Hepatocyte (in vitro differentiated cells): ENCODE data around the gene FBLN2. TPM values are rescaled to one million over a fixed set of nuclear protein-coding genes. Genes with fewer than 3 reads are reported as not detected.

Source experiments
- DNase-seq: peaks from one replicate; pipeline ENCODE4 v3.0.0-alpha.2; 2016; ENCODE audit warnings: low spot score
- H2AFZ ChIP-seq: fragments of 200-600 bp; sonication (generic); 2 replicates; pipeline ENCODE4 v1.6.0; 2016; ENCODE audit warnings: antibody characterized with exemption, mild to moderate bottlenecking
- H3K27ac ChIP-seq: fragments of 200-600 bp; sonication (generic); 2 replicates; pipeline ENCODE4 v1.5.1; 2016; ENCODE audit warnings: mild to moderate bottlenecking
- H3K27me3 ChIP-seq: fragments of 200-600 bp; sonication (generic); 2 replicates; pipeline ENCODE4 v1.6.1; 2016
- H3K36me3 ChIP-seq: fragments of 200-600 bp; sonication (generic); replicated peaks from 2 replicates; pipeline ENCODE4 v1.5.1; 2016; ENCODE audit warnings: low read depth; ENCODE audit not compliant: insufficient read depth
- H3K4me1 ChIP-seq: fragments of 200-600 bp; sonication (generic); 2 replicates; pipeline ENCODE4 v1.5.1; 2016; ENCODE audit warnings: mild to moderate bottlenecking, moderate library complexity; ENCODE audit not compliant: insufficient read depth
- H3K4me2 ChIP-seq: fragments of 200-600 bp; sonication (generic); 2 replicates; pipeline ENCODE4 v1.6.0; 2016
- H3K4me3 ChIP-seq: fragments of 200-600 bp; sonication (generic); 2 replicates; pipeline ENCODE4 v1.5.1; 2016; ENCODE audit warnings: mild to moderate bottlenecking
- H3K79me2 ChIP-seq: fragments of 200-600 bp; sonication (generic); 2 replicates; pipeline ENCODE4 v1.6.0; 2017; ENCODE audit warnings: mild to moderate bottlenecking
- H3K9me2 ChIP-seq: fragments of 200-600 bp; sonication (generic); replicated peaks from 2 replicates; pipeline ENCODE4 v1.6.0; 2017; ENCODE audit warnings: mild to moderate bottlenecking; ENCODE audit not compliant: insufficient read depth
- H3K9me3 ChIP-seq: fragments of 200-600 bp; sonication (generic); 2 replicates; pipeline ENCODE4 v1.5.1; 2016; ENCODE audit warnings: low read depth, mild to moderate bottlenecking
- H4K20me1 ChIP-seq: fragments of 200-600 bp; sonication (generic); 2 replicates; pipeline ENCODE4 v1.6.0; 2016; ENCODE audit warnings: mild to moderate bottlenecking; ENCODE audit not compliant: insufficient read depth, poor library complexity, severe bottlenecking
- CTCF ChIP-seq: fragments of 200-600 bp; sonication (generic); IDR thresholded peaks from 2 replicates; pipeline ENCODE4 v1.5.1; 2016; ENCODE audit warnings: antibody characterized with exemption, mild to moderate bottlenecking; ENCODE audit not compliant: poor library complexity
- EZH2 ChIP-seq: fragments of 200-600 bp; sonication (generic); IDR thresholded peaks from 2 replicates; pipeline ENCODE4 v1.6.1; 2016; ENCODE audit warnings: antibody characterized with exemption, mild to moderate bottlenecking, borderline replicate concordance
- EZH2phosphoT487 ChIP-seq: fragments of 200-600 bp; sonication (generic); IDR thresholded peaks from one replicate; pipeline ENCODE4 v1.6.1; 2018; ENCODE audit warnings: antibody characterized with exemption, mild to moderate bottlenecking, low read depth, moderate library complexity; ENCODE audit not compliant: unreplicated experiment, severe bottlenecking
- WGBS: methylation state at CpG from one replicate; pipeline ENCODE4 v1.1.6; 2016; ENCODE audit warnings: low lambda C conversion rate; ENCODE audit errors: missing lambda C conversion rate; 5-methylcytosine and 5-hydroxymethylcytosine counted together
- polyA plus RNA-seq: library from polyadenylated mRNA; unstranded; fragments of >200 nt; fragmentation: Nextera tagmentation; extraction: Ambion mirVana; gene quantifications from 2 replicates; pipeline ENCODE4 v1.2.1, GENCODE V29; 2016
- total RNA-seq: library from RNA; depleted of rRNA; stranded (reverse); fragments of >200 nt; gene quantifications from 2 replicates; pipeline ENCODE4 v1.2.3, GENCODE V29; 2014

The FBLN2 gene
- total and polyA plus RNA-seq, 2 experiments from 2014 or later: 75.8 to 76.2 TPM

GRCh38 chr3:13506680-13507079 lies 42.2 kb upstream of the FBLN2 start:
- Histone ChIP-seq H3K9me3 (no peaks in the 10 kb centered on the region), H3K36me3 (no peaks in the 10 kb centered on the region), H3K4me1 (peaks cover 12% of the 10 kb centered on the region), H3K9me2 (no peaks in the 10 kb centered on the region), H3K4me2 (no peak overlapping the region), H3K79me2 (no peaks in the 10 kb centered on the region), H3K4me3 (no peak overlapping the region), H3K27me3 (no peaks in the 10 kb centered on the region), H3K27ac (peak overlapping the region; percentile 39), H4K20me1 (no peaks in the 10 kb centered on the region), H2AFZ (no peak overlapping the region)
- DNase-seq: no peak
- TF ChIP-seq CTCF (no peak), EZH2phosphoT487 (no peak), EZH2 (no peak)
- WGBS: 50% methylated on average over 1 of the region's 4 CpGs

- H3K27ac ChIP-seq: peak overlapping the region; percentile 39
- no peak for TF ChIP-seq EZH2
- TF ChIP-seq CTCF: no peak
- TF ChIP-seq EZH2phosphoT487: no peak
Measured at GRCh38 chr3:13507247-13507569, 41.7 kb upstream of the FBLN2 start.

GRCh38 chr3:13507570-13508339 lies 41.2 kb upstream of the FBLN2 start:
- Histone ChIP-seq H4K20me1 (no peaks in the 10 kb centered on the region), H3K79me2 (no peaks in the 10 kb centered on the region), H2AFZ (no peak overlapping the region), H3K36me3 (no peaks in the 10 kb centered on the region), H3K27me3 (no peaks in the 10 kb centered on the region), H3K9me3 (no peaks in the 10 kb centered on the region), H3K9me2 (no peaks in the 10 kb centered on the region), H3K4me1 (peaks cover 12% of the 10 kb centered on the region), H3K4me3 (no peak overlapping the region), H3K4me2 (peak overlapping the region; percentile 25), H3K27ac (peak overlapping the region; percentile 39)
- TF ChIP-seq EZH2phosphoT487: no peak
- no peak for TF ChIP-seq EZH2
- TF ChIP-seq CTCF: no peak
- DNase-seq: peak; percentile 52
- 63% methylated on average over 18 of the region's 20 CpGs for WGBS

More at GRCh38 chr3:13507247-13507569, 41.7 kb upstream of the FBLN2 start:
- H3K4me2 ChIP-seq: no peak overlapping the region
- H3K4me1 ChIP-seq: peaks cover 12% of the 10 kb centered on the region
- no peaks in the 10 kb centered on the region for H3K79me2 ChIP-seq
- DNase-seq: no peak
- H3K27me3 ChIP-seq: no peaks in the 10 kb centered on the region
- H2AFZ ChIP-seq: no peak overlapping the region
- no peaks in the 10 kb centered on the region for H4K20me1 ChIP-seq
- H3K9me2 ChIP-seq: no peaks in the 10 kb centered on the region
- H3K36me3 ChIP-seq: no peaks in the 10 kb centered on the region
- 68% methylated on average over 3 of the region's 3 CpGs for WGBS
- H3K9me3 ChIP-seq: no peaks in the 10 kb centered on the region
- no peak overlapping the region for H3K4me3 ChIP-seq
